ENCODE results near the gene IGSF22.

Gene IGSF22

GRCh38 chr11:18745251-18745650 lies 19.3 kb upstream of the IGSF22 start:
- DNase-seq (ENCODE audit: low spot score), result no peak

DNA sequence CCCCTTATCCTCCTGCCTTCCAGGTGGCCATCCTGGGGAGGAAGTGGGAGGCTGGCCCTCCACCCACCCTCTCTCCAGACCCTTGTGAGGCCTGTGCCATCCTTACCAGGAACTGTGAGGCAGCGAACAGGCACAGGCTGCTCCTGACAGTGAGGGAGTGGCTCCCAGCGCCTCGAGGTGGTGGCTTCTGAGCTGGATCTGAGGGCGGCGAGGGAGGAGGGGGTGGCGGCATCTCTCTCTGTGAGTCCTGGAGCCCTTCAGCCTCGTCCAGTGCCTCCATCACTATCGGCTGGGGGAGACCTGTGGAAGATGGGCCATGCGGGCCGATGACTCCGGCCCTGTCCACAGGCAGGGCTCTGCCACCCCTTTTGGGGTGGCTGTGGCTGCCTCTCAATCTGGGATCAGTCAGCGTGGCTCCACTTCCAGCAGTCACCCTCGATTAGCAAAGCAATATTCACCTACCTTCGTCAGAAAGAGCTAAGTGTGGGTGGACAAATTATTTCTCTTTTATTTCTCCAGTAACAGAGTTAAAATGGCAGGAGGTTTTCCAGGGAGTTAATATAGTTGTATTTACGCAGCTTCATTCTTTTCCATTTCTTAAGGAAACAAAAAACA lies 18.0 kb upstream of the IGSF22 start:
- peak; percentile 26 for DNase-seq (ENCODE audit: low spot score)

DNA sequence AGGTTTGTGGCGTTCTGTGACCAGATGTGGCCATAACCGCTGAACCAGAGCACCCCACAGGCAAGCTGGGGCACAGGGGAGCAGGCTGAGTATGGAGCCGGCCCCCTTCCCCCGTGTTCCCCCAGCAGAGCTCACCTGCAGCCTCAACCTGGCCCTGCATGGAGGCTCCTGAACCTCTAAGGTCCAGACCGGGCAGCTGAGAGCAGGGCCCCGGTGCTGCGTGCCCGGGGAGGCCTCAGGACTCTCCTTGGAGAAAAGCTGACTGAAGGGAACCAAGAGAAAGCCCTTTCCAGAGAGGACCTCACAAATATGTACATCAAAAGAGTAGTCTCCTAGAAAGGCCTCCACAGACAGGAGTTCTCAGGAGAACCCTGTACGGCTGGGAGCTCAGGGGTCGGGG lies 17.4 kb upstream of the IGSF22 start:
- DNase-seq (ENCODE audit: low spot score), result no peak

DNA sequence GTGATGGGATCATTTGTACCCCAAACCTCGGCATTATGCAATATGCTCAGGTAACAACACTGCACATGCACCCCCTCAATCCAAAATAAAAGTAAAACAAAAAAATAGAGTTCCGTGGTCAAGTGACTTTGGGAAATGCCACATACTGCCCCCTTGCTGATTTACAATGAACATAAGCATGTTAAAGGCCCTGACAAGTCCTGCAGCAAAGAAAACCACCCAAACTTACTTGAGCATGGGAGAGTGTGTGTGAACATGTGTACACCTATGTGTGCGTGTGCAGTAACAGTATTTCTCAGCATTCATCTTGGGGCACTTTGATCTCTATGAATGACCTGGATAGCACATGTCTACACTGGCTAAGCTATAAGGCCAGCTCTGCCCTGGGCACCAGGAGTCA lies 15.8 kb upstream of the IGSF22 start:
- no peak for DNase-seq (ENCODE audit: low spot score)

- DNase-seq (ENCODE audit: low spot score), result no peak
These were observed 13.7 kb upstream of the IGSF22 start for GRCh38 chr11:18739685-18740084.

- no peak for DNase-seq (ENCODE audit: low spot score)
These were observed 11.7 kb upstream of the IGSF22 start for GRCh38 chr11:18737642-18738041.

- no peak for DNase-seq (ENCODE audit: low spot score)
These were observed 10.7 kb upstream of the IGSF22 start for GRCh38 chr11:18736590-18737148.

GRCh38 chr11:18733202-18733601 lies 7.2 kb upstream of the IGSF22 start:
- no peak for DNase-seq (ENCODE audit: low spot score)

DNA sequence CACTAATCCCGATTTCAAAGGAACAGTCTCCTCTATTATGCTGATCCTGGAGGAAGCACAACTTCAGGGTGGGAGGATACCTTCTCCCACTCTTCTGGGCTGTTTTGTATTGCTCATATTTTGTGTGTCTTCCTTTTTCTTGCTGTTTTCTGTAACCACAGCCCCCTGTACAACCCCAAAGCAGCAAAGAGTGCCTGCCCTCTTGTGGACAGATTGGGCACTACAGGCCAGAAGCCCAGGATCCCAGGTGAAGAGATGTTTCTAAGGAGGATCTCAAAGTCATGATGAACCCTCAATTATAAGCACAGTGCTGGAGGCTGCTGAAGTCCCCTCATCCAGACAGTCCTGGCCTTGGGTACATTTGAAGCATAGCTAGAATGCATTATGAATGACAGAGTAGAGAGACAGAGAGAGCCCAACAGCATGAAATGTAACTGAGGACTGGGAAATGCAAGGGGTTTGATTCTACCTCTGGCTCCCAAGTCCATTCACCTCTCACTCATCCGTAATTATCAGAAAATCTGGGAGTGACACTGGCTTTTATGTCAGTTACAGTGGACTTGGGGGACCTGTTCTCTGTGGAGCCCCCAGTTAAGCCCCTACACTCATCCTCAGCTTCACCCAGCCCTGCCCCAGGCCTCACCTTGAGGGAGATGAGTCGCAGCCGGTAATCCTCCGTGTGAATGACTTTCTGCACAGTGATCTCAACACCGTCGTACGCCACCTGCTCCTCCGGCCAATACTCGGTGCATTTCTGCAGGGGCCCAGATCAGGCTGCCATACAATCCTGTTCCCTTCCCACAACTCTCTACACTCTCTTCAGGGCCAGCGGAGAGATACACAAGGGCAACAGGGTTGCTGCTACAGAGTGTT lies 6.2 kb upstream of the IGSF22 start:
- DNase-seq (ENCODE audit: low spot score), result peak; percentile 64

DNA sequence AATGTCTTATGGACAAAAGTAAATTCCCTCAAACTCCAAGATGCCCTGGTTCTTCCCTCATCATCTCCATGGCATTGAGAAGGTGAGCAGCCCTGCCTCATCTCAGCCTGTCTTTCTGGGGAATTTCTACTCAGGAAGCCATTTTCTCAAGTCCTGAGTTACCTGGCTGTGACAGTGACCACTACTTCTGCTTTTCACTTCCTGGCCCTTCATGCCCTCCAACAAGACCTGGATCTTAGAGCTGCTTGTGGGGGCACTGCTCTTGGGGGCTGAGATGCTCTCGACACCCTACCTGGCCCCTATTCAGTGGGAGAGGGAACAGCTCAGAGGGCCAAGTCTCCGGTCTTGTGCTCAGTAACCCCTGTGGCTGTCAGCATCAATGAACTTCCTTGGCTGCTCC lies 5.5 kb upstream of the IGSF22 start:
- DNase-seq (ENCODE audit: low spot score), result no peak

DNA sequence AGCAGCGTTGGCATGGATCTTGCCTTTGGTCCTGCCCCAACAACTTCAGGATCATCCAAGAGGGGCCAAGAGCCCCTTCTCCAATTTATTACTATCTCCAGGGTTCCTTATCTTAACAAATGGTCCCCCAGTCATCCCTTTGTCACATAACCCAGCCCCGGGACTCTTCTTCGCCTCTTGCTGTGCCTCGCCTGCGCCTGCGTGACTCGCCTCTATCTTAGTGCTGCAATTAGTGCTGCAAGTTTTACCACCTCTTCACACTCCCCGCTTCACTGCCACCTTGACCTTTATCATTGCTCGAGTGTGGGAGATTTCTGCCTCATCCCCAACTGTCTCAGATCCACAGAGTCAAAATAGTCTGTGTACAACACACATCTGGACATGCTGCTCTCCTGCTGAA lies 4.0 kb upstream of the IGSF22 start:
- DNase-seq (ENCODE audit: low spot score), result no peak

GRCh38 chr11:18729426-18729825 lies 3.4 kb upstream of the IGSF22 start:
- DNase-seq (ENCODE audit: low spot score), result no peak

- no peak for DNase-seq (ENCODE audit: low spot score)
These were observed 2.7 kb upstream of the IGSF22 start for GRCh38 chr11:18728658-18729057.

GRCh38 chr11:18727479-18728236 lies 1.7 kb upstream of the IGSF22 start:
- DNase-seq (ENCODE audit: low spot score), result peak; percentile 74

- DNase-seq (ENCODE audit: low spot score), result no peak
These were observed 2.0 kb downstream of the IGSF22 start for GRCh38 chr11:18723991-18724390.

DNA sequence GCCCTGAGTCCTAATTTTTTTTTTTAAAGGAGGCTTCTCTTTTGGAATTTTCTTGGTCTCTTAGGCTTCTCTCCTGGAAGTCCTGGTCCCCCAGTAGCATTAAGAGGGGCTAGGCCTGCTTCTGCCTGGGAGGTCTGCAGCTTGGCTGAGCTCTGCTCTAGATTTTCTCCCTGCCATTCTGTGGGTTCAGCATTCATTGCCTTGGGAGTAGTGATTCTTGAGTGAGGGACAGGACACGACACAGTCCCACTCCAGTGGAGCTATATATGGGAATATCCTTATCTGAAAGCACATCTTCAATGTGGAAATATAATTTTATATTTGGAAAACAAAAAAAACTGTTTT lies 3.7 kb downstream of the IGSF22 start:
- DNase-seq (ENCODE audit: low spot score), result no peak

GRCh38 chr11:18721561-18722292 lies 4.3 kb downstream of the IGSF22 start:
- DNase-seq (ENCODE audit: low spot score), result peak; percentile 79

DNA sequence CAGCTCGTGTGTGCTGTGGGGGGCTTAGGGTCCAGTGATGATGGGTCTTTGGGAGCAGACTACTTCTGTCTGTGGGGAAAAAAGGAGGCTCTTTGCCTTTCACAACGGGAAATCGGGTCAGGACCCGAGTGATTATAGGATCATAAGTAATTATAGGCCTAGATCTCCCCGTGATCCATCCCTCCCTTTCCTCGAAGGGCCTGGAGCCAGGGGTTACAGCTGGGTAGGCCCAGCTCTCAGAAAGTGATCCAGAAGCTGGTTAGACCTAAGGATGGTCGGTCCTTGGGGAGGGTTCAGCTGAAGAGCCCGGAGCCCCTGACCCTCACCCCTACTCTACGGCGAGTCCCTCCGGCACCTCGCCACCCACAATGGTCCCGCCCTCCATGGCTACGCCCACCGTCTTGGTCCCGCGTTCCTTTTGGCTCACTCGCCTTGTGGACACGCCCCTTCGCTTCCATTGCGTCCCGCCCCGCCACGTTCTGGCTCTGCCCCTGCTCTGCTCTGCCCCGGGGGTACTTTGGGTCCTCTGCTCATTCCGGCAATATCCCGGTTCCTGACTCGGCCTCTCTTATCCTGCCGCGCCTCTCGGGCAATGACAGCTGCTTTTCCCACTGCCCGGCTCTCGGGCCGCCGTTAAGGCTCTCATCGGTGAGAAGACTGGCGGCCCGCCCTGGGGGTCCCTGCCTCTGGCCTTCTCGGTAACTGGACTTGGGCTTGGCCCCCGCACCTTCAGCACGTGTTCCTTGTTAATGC lies 5.0 kb downstream of the IGSF22 start:
- peak; percentile 94 for DNase-seq (ENCODE audit: low spot score)

DNA sequence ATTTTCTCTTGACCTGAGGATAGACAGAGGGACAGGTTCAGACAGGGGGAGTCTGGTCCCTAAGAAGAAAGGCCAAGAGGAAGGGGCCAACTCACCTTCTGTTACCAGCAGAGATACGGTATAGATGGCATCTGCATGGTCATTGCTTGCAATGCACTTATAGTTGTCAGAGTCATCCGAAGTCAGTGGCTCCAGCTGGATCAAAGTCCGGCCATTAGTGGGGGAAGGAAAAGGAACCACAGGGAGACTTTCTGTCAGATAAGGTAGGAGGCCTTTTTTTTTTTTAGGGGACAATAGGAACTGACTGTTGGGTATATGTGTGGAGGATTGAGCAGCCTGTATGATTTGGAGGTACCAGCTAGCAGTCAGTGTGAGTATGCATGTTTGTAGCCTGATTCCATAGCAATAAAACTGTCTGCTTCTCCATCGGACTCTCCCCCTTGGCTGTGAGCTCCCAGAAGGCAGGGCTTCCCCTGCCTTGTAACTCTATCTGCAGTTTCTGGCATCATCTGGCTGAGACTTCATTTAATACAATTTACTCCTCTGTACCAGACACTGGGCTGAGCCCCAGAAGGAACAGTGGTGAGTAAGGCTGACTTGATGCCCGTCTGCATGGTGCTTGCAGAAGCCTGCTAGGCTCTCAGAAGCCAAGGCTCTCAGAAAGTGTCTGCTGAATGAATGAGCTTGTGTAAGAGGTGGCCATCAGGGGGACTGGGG lies 5.7 kb downstream of the IGSF22 start:
- DNase-seq (ENCODE audit: low spot score), result peak; percentile 85

DNA sequence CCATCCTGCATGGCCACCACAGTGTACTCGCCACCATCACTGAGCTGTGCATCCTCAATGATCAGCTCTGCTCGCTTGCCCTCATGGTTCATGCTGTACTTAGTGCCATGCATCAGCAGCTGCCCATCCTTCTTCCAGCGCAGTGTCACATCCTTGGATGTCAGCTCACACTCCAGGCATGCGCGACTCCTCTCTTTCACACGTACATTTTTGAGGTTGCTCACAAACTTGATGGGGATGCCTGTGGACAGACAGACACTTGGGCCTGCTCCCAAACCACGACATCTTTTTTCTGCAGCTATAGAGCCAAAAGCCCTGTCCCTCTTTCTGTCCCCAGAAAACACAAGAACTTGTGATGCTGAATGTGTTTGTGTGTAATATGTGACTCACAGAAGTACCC lies 10.5 kb downstream of the IGSF22 start:
- no peak for DNase-seq (ENCODE audit: low spot score)

All from SK-N-DZ (cell line).